PC-3 (cell line): Measurements from ENCODE around the gene DYNC2I2. TPM values are rescaled to one million over a fixed set of nuclear protein-coding genes. Genes with fewer than 3 reads are reported as not detected.
A peak's percentile ranks its signal among the peaks of the same experiment; 100 is the strongest.

Source experiments
- ATAC-seq: fragments of 200-7000 bp; cut with Tn5 transposase; 2 replicates; pipeline ENCODE4 v1.9.1; 2020; ENCODE audit warnings: mild to moderate bottlenecking, moderate library complexity
- BruUV-seq: library from RNA; stranded (reverse); fragments of 400-500 nt; replicated peaks from 2 replicates; lab custom pipeline; 2021; lab: Mats Ljungman, UMichigan
- CTCF ChIA-PET: fragments of 300-600 bp; sonication (Branson Sonifier 250); formaldehyde crosslinking; loops from one replicate; lab custom pipeline; 2022; ENCODE audit warnings: antibody characterized with exemption; lab: Charles Lee
- POLR2A ChIA-PET: fragments of 300-600 bp; sonication (Branson Sonifier 250); formaldehyde crosslinking; loops from one replicate; lab custom pipeline; 2022; ENCODE audit warnings: antibody characterized with exemption; ENCODE audit not compliant: unreplicated experiment; lab: Charles Lee
- DNase-seq: peaks from one replicate; pipeline ENCODE4 v3.0.0-alpha.2; 2015
- H2AFZ ChIP-seq: fragments of 300-600 bp; sonication (generic); 2 replicates; pipeline ENCODE4 v1.6.0; 2016; ENCODE audit warnings: antibody characterized with exemption, low read length
- H3F3A ChIP-seq: fragments of 300-600 bp; sonication (generic); one replicate; pipeline ENCODE4 v1.6.0; 2017; ENCODE audit warnings: antibody characterized with exemption, low read length, control low read depth, mild to moderate bottlenecking; ENCODE audit not compliant: unreplicated experiment
- H3K27ac ChIP-seq: fragments of 300-600 bp; sonication (generic); 2 replicates; pipeline ENCODE4 v1.5.1; 2016; ENCODE audit warnings: mild to moderate bottlenecking, low read length
- H3K27me3 ChIP-seq: fragments of 300-600 bp; sonication (generic); 2 replicates; pipeline ENCODE4 v1.6.1; 2016; ENCODE audit warnings: low read length, mixed read lengths
- H3K36me3 ChIP-seq: fragments of 300-600 bp; sonication (generic); 2 replicates; pipeline ENCODE4 v1.6.1; 2016; ENCODE audit warnings: low read depth, mixed run types, low read length, mixed read lengths
- H3K4me1 ChIP-seq: fragments of 300-600 bp; sonication (generic); 2 replicates; pipeline ENCODE4 v1.5.1; 2016; ENCODE audit warnings: low read length; ENCODE audit not compliant: insufficient read depth
- H3K4me2 ChIP-seq: fragments of 300-600 bp; sonication (generic); 2 replicates; pipeline ENCODE4 v1.6.0; 2016; ENCODE audit warnings: low read length
- H3K4me3 ChIP-seq: fragments of 300-600 bp; sonication (generic); 2 replicates; pipeline ENCODE4 v1.5.1; 2016; ENCODE audit warnings: mild to moderate bottlenecking, low read length, mixed read lengths
- H3K79me2 ChIP-seq: fragments of 300-600 bp; sonication (generic); 2 replicates; pipeline ENCODE4 v1.6.1; 2017; ENCODE audit warnings: low read length, mixed read lengths
- H3K9ac ChIP-seq: fragments of 300-600 bp; sonication (generic); 2 replicates; pipeline ENCODE4 v1.6.0; 2016; ENCODE audit warnings: mild to moderate bottlenecking, low read length
- H3K9me2 ChIP-seq: fragments of 300-600 bp; sonication (generic); replicated peaks from 2 replicates; pipeline ENCODE4 v1.6.1; 2016; ENCODE audit warnings: mixed run types, low read length, mixed read lengths
- H3K9me3 ChIP-seq: fragments of 300-600 bp; sonication (generic); 2 replicates; pipeline ENCODE4 v1.6.1; 2016; ENCODE audit warnings: low read length, mixed read lengths
- H4K20me1 ChIP-seq: fragments of 300-600 bp; sonication (generic); 2 replicates; pipeline ENCODE4 v1.6.1; 2016; ENCODE audit warnings: low read length, mixed read lengths
- EZH2 ChIP-seq: fragments of 300-600 bp; sonication (generic); IDR thresholded peaks from one replicate; pipeline ENCODE4 v1.6.1; 2017; ENCODE audit warnings: antibody characterized with exemption, mild to moderate bottlenecking, low read length; ENCODE audit not compliant: unreplicated experiment
- EZH2phosphoT487 ChIP-seq: fragments of 300-600 bp; sonication (generic); IDR thresholded peaks from 2 replicates; pipeline ENCODE4 v1.6.1; 2018; ENCODE audit warnings: mild to moderate bottlenecking, antibody characterized with exemption, low read length, borderline replicate concordance
- intact Hi-C: fragments of 100-400 bp; cut with micrococcal nuclease; formaldehyde crosslinking; loops from 2 replicates; pipeline ENCODE4 v1.9.0; 2023
- total RNA-seq: library from RNA; depleted of rRNA; stranded (reverse); fragments of >200 nt; gene quantifications from 2 replicates; pipeline ENCODE4 v1.2.3, GENCODE V29; 2014
- TF ChIP-seq, protein P1 (sequence below): fragments of 300-600 bp; sonication (generic); conservative IDR thresholded peaks from 2 replicates; pipeline ENCODE4 v1.5.1; 2017; ENCODE audit warnings: antibody characterized with exemption, low read depth, mild to moderate bottlenecking, low read length

The DYNC2I2 gene
- total RNA-seq, 1 experiment from 2014 or later: 196 TPM

DNA sequence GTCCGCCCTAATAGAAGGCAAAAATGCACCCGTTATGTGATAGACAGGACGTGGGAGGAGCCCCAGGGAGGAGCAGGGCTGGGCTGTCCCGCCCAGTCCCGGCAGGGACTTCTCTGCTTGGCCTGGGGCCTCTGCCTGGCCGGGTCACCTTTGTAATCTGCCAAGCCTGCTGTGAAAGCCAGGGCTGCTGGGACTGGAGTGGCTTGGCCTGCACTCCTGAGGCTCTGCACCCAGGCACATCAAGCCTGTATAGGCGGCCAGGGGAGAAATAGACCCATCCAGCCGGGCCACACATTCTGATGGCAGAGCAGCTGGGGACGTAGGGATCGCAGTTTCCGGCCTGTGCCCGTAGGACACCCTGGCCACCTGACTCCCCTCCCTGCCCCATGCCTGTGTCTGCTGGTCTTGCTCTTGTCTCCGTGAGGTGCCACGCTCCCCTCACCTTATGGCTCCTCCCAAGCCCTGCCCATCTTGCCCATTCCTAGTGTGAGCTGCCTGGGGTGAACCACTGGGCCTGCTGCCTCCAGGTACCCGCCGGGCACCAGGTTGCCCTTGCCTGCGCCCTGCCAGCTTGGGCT, 28.1 kb downstream of the DYNC2I2 start:
- H3K36me3 ChIP-seq: no peaks in the 10 kb centered on the region; the same call in 1 of the 2 replicates
- H3K27me3 ChIP-seq: no peaks in the 10 kb centered on the region
- CTCF ChIA-PET: no interaction called here
- no peaks in the 10 kb centered on the region for H3K9me2 ChIP-seq
- H2AFZ ChIP-seq: no peak overlapping the region
- no peaks in the 10 kb centered on the region for H4K20me1 ChIP-seq
- no TSS peak for BruUV-seq
- ATAC-seq (peak; percentile 54), DNase-seq (no peak)
- no peaks in the 10 kb centered on the region for H3K9me3 ChIP-seq
- no peak overlapping the region for H3K27ac ChIP-seq
- no peak overlapping the region for H3K4me2 ChIP-seq
- H3K4me3 ChIP-seq: no peak overlapping the region
- no peaks in the 10 kb centered on the region for H3F3A ChIP-seq
- POLR2A ChIA-PET: no interaction called here
- intact Hi-C loops: no loop called here
- H3K4me1 ChIP-seq: no peaks in the 10 kb centered on the region
- no peak overlapping the region for H3K9ac ChIP-seq
- TF ChIP-seq, protein P1, sequence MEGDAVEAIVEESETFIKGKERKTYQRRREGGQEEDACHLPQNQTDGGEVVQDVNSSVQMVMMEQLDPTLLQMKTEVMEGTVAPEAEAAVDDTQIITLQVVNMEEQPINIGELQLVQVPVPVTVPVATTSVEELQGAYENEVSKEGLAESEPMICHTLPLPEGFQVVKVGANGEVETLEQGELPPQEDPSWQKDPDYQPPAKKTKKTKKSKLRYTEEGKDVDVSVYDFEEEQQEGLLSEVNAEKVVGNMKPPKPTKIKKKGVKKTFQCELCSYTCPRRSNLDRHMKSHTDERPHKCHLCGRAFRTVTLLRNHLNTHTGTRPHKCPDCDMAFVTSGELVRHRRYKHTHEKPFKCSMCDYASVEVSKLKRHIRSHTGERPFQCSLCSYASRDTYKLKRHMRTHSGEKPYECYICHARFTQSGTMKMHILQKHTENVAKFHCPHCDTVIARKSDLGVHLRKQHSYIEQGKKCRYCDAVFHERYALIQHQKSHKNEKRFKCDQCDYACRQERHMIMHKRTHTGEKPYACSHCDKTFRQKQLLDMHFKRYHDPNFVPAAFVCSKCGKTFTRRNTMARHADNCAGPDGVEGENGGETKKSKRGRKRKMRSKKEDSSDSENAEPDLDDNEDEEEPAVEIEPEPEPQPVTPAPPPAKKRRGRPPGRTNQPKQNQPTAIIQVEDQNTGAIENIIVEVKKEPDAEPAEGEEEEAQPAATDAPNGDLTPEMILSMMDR: no peak
- TF ChIP-seq EZH2phosphoT487: no peak
- TF ChIP-seq EZH2: no peak
- H3K79me2 ChIP-seq: no peaks in the 10 kb centered on the region

DNA sequence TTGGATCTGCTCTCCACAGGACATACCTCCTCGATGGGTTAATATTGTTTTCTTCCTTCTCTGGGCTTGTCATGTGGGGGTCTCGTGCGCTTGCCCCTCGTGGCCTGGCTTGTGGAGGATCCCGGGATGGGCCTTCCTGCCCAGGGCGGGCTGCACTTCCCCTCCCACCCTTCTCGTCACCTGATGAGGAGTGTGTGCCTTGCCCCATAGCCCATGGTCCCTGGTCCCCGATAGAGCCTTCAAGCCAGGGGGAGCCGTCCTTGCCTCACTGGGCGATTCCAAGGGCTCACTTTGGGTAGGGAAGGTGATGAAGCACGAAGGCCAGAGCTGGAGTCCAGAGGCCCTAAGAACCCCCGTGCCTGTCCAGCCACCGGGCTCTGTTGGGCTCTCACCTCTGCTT, 28.7 kb downstream of the DYNC2I2 start:
- POLR2A ChIA-PET: no interaction called here
- H4K20me1 ChIP-seq: no peaks in the 10 kb centered on the region
- intact Hi-C loops: no loop called here

More for the DNA sequence above, 28.7 kb downstream of the DYNC2I2 start:
- H3K79me2 ChIP-seq: no peaks in the 10 kb centered on the region
- DNase-seq (no peak), ATAC-seq (no peak)
- no peak overlapping the region for H3K9ac ChIP-seq
- H2AFZ ChIP-seq: no peak overlapping the region
- CTCF ChIA-PET: no interaction called here
- H3K4me2 ChIP-seq: no peak overlapping the region
- BruUV-seq: no TSS peak
- no peak overlapping the region for H3K4me3 ChIP-seq
- no peaks in the 10 kb centered on the region for H3K27me3 ChIP-seq
- H3F3A ChIP-seq: no peaks in the 10 kb centered on the region
- no peaks in the 10 kb centered on the region for H3K9me2 ChIP-seq
- no peak for TF ChIP-seq EZH2
- TF ChIP-seq, protein P1: no peak
- H3K27ac ChIP-seq: no peak overlapping the region
- H3K36me3 ChIP-seq: no peaks in the 10 kb centered on the region; the same call in 1 of the 2 replicates
- H3K4me1 ChIP-seq: no peaks in the 10 kb centered on the region
- H3K9me3 ChIP-seq: no peaks in the 10 kb centered on the region
